ENCODE results near the gene NAA35.

DNA sequence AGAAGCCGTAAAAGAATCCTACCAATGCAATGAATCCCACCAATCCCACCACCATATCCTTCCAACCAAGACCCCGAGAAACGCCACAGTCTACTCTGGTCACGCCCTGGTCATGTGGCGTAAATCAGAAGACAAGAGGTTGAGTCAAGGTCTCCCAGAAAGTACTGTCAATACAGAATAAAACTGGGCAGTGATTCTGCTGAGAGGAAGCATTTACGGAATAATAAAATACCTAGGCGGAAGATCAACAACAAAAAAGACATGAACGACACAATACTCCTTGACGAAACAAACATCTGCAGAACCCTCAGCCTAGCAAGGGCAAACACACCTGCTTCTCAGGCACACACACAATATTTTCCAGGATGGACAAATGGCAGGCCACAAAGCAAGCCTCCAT lies 95.6 kb downstream of the NAA35 start:
- TF ChIP-seq POLR2A (IDR thresholded peaks at IDR 0.05; ENCODE audit: low read length) (no peak), CTCF (IDR thresholded peaks at IDR 0.05) (no peak), MYC (IDR thresholded peaks at IDR 0.05; ENCODE audit: borderline replicate concordance, low read length) (no peak), RFX5 (IDR thresholded peaks at IDR 0.05) (no peak)
- TF ChIP-seq, protein P1, sequence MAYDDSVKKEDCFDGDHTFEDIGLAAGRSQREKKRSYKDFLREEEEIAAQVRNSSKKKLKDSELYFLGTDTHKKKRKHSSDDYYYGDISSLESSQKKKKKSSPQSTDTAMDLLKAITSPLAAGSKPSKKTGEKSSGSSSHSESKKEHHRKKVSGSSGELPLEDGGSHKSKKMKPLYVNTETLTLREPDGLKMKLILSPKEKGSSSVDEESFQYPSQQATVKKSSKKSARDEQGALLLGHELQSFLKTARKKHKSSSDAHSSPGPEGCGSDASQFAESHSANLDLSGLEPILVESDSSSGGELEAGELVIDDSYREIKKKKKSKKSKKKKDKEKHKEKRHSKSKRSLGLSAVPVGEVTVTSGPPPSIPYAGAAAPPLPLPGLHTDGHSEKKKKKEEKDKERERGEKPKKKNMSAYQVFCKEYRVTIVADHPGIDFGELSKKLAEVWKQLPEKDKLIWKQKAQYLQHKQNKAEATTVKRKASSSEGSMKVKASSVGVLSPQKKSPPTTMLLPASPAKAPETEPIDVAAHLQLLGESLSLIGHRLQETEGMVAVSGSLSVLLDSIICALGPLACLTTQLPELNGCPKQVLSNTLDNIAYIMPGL (CRISPR knock-in tag; IDR thresholded peaks at IDR 0.05; ENCODE audit: borderline replicate concordance) = no peak
